K562 (cell line): ENCODE data around the gene VEZF1. TPM values are rescaled to one million over a fixed set of nuclear protein-coding genes. Genes with fewer than 3 reads are reported as not detected.
A peak's percentile ranks its signal among the peaks of the same experiment; 100 is the strongest.

ENCODE experiments used
- CTCF ChIP-seq, 3 experiments: IDR thresholded peaks in 2 of 3; conservative IDR thresholded peaks in 1 of 3; 2 replicates each; pipeline ENCODE4 v1.5.1; 2011 to 2012; ENCODE audit warnings: low read length in 3 of 3, mild to moderate bottlenecking in 3 of 3, control low read depth in 2 of 3, improper control_type of control experiment in 1 of 3, inconsistent platforms in 1 of 3, low read depth in 1 of 3, mixed read lengths in 1 of 3, moderate library complexity in 1 of 3; ENCODE audit not compliant: insufficient read depth in 2 of 3
- DEAF1 ChIP-seq: fragments of 450-650 bp; formaldehyde crosslinking; IDR thresholded peaks from 2 replicates; pipeline ENCODE4 v1.4.0; 2020; ENCODE audit warnings: mild to moderate bottlenecking, moderate library complexity
- FOXP4 ChIP-seq: sonication (generic); formaldehyde crosslinking; IDR thresholded peaks from 2 replicates; pipeline ENCODE4 v1.8.0; 2022; ENCODE audit warnings: mild to moderate bottlenecking, missing genetic modification reagents, borderline replicate concordance
- HMG20A ChIP-seq: fragments of 450-650 bp; formaldehyde crosslinking; conservative IDR thresholded peaks from 2 replicates; pipeline ENCODE4 v1.4.0; 2020; ENCODE audit warnings: mild to moderate bottlenecking, mixed read lengths
- polyA plus RNA-seq, 8 experiments: library from polyadenylated mRNA; depleted of rRNA in 4 of 8; stranded (reverse) in 5 of 8; unstranded in 3 of 8; fragments of >200 nt; fragmentation: Nextera tagmentation in 2 of 8; fragmentation: Illumina TruSeq in 1 of 8; extraction: Ambion mirVana in 2 of 8; extraction: Trizol in 1 of 8; gene quantifications; 2 replicates each; pipeline versions ENCODE4 v1.2.1 to v1.2.3, GENCODE V29; 2011 to 2014; ENCODE audit warnings: inconsistent platforms in 1 of 8, missing spikeins in 1 of 8
- total RNA-seq, 7 experiments: library from RNA; depleted of rRNA in 6 of 7; stranded (reverse); fragments of >200 nt in 6 of 7; fragmentation: Illumina TruSeq in 2 of 7; extraction: Trizol in 2 of 7; gene quantifications; 2 replicates each; pipeline versions ENCODE4 v1.2.1 to v1.2.3, GENCODE V29; 2011 to 2021; ENCODE audit warnings: low replicate concordance in 1 of 7

The VEZF1 gene
- total and polyA plus RNA-seq, 9 of the 15 experiments (the other 6 are each of a cell fraction or from before 2014, with no cell fraction given) = 9.5 to 33.4 (median 22.1) TPM

GRCh38 chr17:57999496-58000017 lies 11.5 kb upstream of the VEZF1 start (continued):
- TF ChIP-seq CTCF (IDR thresholded peaks at IDR 0.05 in 2 of 3, conservative IDR thresholded peaks at IDR 0.05 in 1 of 3; ENCODE audit: insufficient read depth in 2 of 3, low read depth in 1 of 3, low read length in 3 of 3) (peak; percentile 43 to 79 (median 69); a peak in 5 of 6 replicates), HMG20A (CRISPR knock-in tag) (no peak), DEAF1 (CRISPR knock-in tag) (0 out of 2 replicates have a peak, but pooled peaks have one; percentile 26), FOXP4 (no peak)
